Kidney (tissue), 14 donors: ENCODE results near the gene MSL1. TPM values are rescaled to one million over a fixed set of nuclear protein-coding genes. Genes with fewer than 3 reads are reported as not detected.

Experiments used
- DNase-seq, 5 donors: peaks; one replicate each; pipeline ENCODE4 v3.0.0-alpha.2; 2013 to 2020
- FAIRE-seq: peaks from 2 replicates; lab custom pipeline; 2012; peaks lifted over from hg19 to GRCh38; lab: Jason Lieb, UNC
- H3K27ac ChIP-seq, 2 donors: one replicate each; pipeline ENCODE4 v1.7.0; 2013; ENCODE audit warnings: low read depth in 2 of 2, low read length in 2 of 2, inconsistent platforms in 1 of 2
- H3K27me3 ChIP-seq: one replicate; pipeline ENCODE4 v1.7.1; 2013; ENCODE audit warnings: low read length, inconsistent platforms; ENCODE audit not compliant: control insufficient read depth, insufficient read depth
- H3K36me3 ChIP-seq, 3 donors: one replicate each; pipeline versions ENCODE4 v1.7.0 to v1.7.1; 2013; ENCODE audit warnings: low read length in 3 of 3, control low read depth in 1 of 3, inconsistent platforms in 1 of 3; ENCODE audit not compliant: insufficient read depth in 3 of 3, control insufficient read depth in 2 of 3
- H3K4me1 ChIP-seq, 3 donors: one replicate each; pipeline versions ENCODE4 v1.7.0 to v1.7.1; 2013; ENCODE audit warnings: low read length in 3 of 3, inconsistent platforms in 1 of 3, low read depth in 1 of 3; ENCODE audit not compliant: control insufficient read depth in 2 of 3, insufficient read depth in 2 of 3
- H3K4me3 ChIP-seq, 3 donors: one replicate each; pipeline versions ENCODE4 v1.7.0 to v1.8.1; 2013; ENCODE audit warnings: low read length in 3 of 3, control low read depth in 1 of 3, inconsistent platforms in 1 of 3
- H3K9ac ChIP-seq, 3 donors: one replicate each; pipeline versions ENCODE4 v1.7.0 to v1.7.1; 2013; ENCODE audit warnings: low read length in 3 of 3, control low read depth in 1 of 3, inconsistent platforms in 1 of 3
- H3K9me3 ChIP-seq, 3 donors: one replicate each; pipeline versions ENCODE4 v1.7.0 to v1.7.1; 2013; ENCODE audit warnings: low read length in 3 of 3, control low read depth in 1 of 3, inconsistent platforms in 1 of 3; ENCODE audit not compliant: control insufficient read depth in 2 of 3, insufficient read depth in 1 of 3
- CTCF ChIP-seq: IDR thresholded peaks from 3 replicates; pipeline ENCODE4 v1.5.1; 2012; ENCODE audit warnings: mild to moderate bottlenecking, moderate library complexity, borderline replicate concordance; ENCODE audit not compliant: insufficient read depth; ENCODE audit errors: extremely low read depth
- intact Hi-C: fragments of 100-400 bp; cut with DNase I; formaldehyde crosslinking; loops from one replicate; pipeline ENCODE4 v1.11.1; 2022
- polyA plus RNA-seq: library from polyadenylated mRNA; stranded (reverse); fragments of 350-450 nt; fragmentation: Illumina TruSeq; extraction: RNeasy Lipid Tissue Mini Kit (QIAGEN cat#74804); gene quantifications from one replicate; pipeline ENCODE4 v1.2.3, GENCODE V29; 2014; ENCODE audit warnings: low read depth, low replicate concordance; ENCODE audit not compliant: insufficient read depth
- total RNA-seq: library from RNA; stranded (reverse); fragmentation: NEBNext Ultra II Directional; extraction: Animal tissue kit (Norgen Biotek cat#: 25700); gene quantifications from one replicate; pipeline ENCODE4 v1.2.1, GENCODE V29; 2021
- donor health status: control.
- donor health status: control.
- donor health status: control.
- donor health status: control.
- donor health status: control.
- donor health status: DM: yes; HTN: yes; CAD: no.
- donor health status: Normal renal cell carcinoma (clear cell type).

Gene MSL1
- total and polyA plus RNA-seq, 2 donors from 2014 or later: 34.9 to 75.4 TPM

- intact Hi-C loops: no loop called here
- no peak for DNase-seq
- H3K36me3 ChIP-seq: peaks cover 16 to 50% (median 39%) of the 10 kb centered on the region in 3 donors
- H3K27me3 ChIP-seq: no peaks in the 10 kb centered on the region
- H3K27ac ChIP-seq: no peak overlapping the region
- no peak overlapping the region for H3K4me3 ChIP-seq
- H3K4me1 ChIP-seq: peaks cover 0 to 3% (median 0%) of the 10 kb centered on the region in 3 donors
- FAIRE-seq: no peak
- H3K9ac ChIP-seq: no peak overlapping the region
- no peaks in the 10 kb centered on the region for H3K9me3 ChIP-seq
- TF ChIP-seq CTCF: no peak
These were observed 48.6 kb downstream of the MSL1 start for GRCh38 chr17:40170325-40170724.

GRCh38 chr17:40171750-40172149 is 50.0 kb downstream of the MSL1 start:
- DNase-seq (no peak), FAIRE-seq (no peak)
- intact Hi-C loops: no loop called here
- Histone ChIP-seq H3K4me3 (no peak overlapping the region), H3K9ac (no peak overlapping the region), H3K27me3 (no peaks in the 10 kb centered on the region), H3K9me3 (no peaks in the 10 kb centered on the region), H3K36me3 (peaks cover 16 to 49% (median 35%) of the 10 kb centered on the region in 3 donors), H3K4me1 (peaks cover 0 to 7% (median 0%) of the 10 kb centered on the region in 3 donors), H3K27ac (no peak overlapping the region)
- no peak for TF ChIP-seq CTCF

- intact Hi-C loops: no loop called here
- DNase-seq (no peak), FAIRE-seq (no peak)
- TF ChIP-seq CTCF: no peak
- Histone ChIP-seq H3K4me1 (peaks cover 0 to 9% (median 0%) of the 10 kb centered on the region in 3 donors), H3K4me3 (no peak overlapping the region), H3K27me3 (no peaks in the 10 kb centered on the region), H3K27ac (no peak overlapping the region), H3K9ac (no peak overlapping the region), H3K36me3 (peaks cover 13 to 38% (median 27%) of the 10 kb centered on the region in 3 donors), H3K9me3 (no peaks in the 10 kb centered on the region)
These were observed 51.5 kb downstream of the MSL1 start for GRCh38 chr17:40173091-40173777.
